ENCODE results near the gene ENTPD6.
A peak's percentile ranks its signal among the peaks of the same experiment; 100 is the strongest.
"Not testable (repeated sequence)": the region's sequence is repeated elsewhere in the genome, so short reads cannot be mapped to it uniquely, and the experiment has no call there.

Gene ENTPD6

GRCh38 chr20:25177890-25178321 lies 17.6 kb upstream of the ENTPD6 start:
- H3K36me3 Mint-ChIP-seq, result peaks cover 3% of the 10 kb centered on the region
- H3K9me3 Mint-ChIP-seq (ENCODE audit: low read depth), result no peaks in the 10 kb centered on the region
- H3K27ac Mint-ChIP-seq, result no peak overlapping the region
- no peaks in the 10 kb centered on the region for H3K27me3 Mint-ChIP-seq
- no peak overlapping the region for H3K4me3 Mint-ChIP-seq
- peaks cover 2% of the 10 kb centered on the region for H3K4me1 Mint-ChIP-seq (ENCODE audit: low read depth)

- Mint-ChIP-seq H3K4me3 (no peak overlapping the region), H3K36me3 (peaks cover 6% of the 10 kb centered on the region), H3K9me3 (ENCODE audit: low read depth) (no peaks in the 10 kb centered on the region), H3K27ac (no peak overlapping the region), H3K27me3 (no peaks in the 10 kb centered on the region), H3K4me1 (ENCODE audit: low read depth) (peaks cover 2% of the 10 kb centered on the region)
Observed at GRCh38 chr20:25178563-25179438, 16.7 kb upstream of the ENTPD6 start.

GRCh38 chr20:25179439-25180089 lies 15.9 kb upstream of the ENTPD6 start:
- H3K4me3 Mint-ChIP-seq, result no peak overlapping the region
- peaks cover 7% of the 10 kb centered on the region for H3K36me3 Mint-ChIP-seq
- H3K27me3 Mint-ChIP-seq, result no peaks in the 10 kb centered on the region
- no peaks in the 10 kb centered on the region for H3K9me3 Mint-ChIP-seq (ENCODE audit: low read depth)
- H3K27ac Mint-ChIP-seq, result no peak overlapping the region
- peaks cover 2% of the 10 kb centered on the region for H3K4me1 Mint-ChIP-seq (ENCODE audit: low read depth)

- H3K4me1 Mint-ChIP-seq (ENCODE audit: low read depth); H3K27ac Mint-ChIP-seq; H3K36me3 Mint-ChIP-seq; H3K4me3 Mint-ChIP-seq; H3K9me3 Mint-ChIP-seq (ENCODE audit: low read depth): not testable (repeated sequence)
- peaks cover 13% of the 10 kb centered on the region for H3K27me3 Mint-ChIP-seq
Observed at GRCh38 chr20:25184391-25184790, 11.1 kb upstream of the ENTPD6 start.

GRCh38 chr20:25187220-25187619 lies 8.3 kb upstream of the ENTPD6 start:
- no peak overlapping the region for H3K4me3 Mint-ChIP-seq
- H3K4me1 Mint-ChIP-seq (ENCODE audit: low read depth), result no peaks in the 10 kb centered on the region
- no peaks in the 10 kb centered on the region for H3K9me3 Mint-ChIP-seq (ENCODE audit: low read depth)
- peaks cover 13% of the 10 kb centered on the region for H3K27me3 Mint-ChIP-seq
- no peak overlapping the region for H3K27ac Mint-ChIP-seq
- peaks cover 7% of the 10 kb centered on the region for H3K36me3 Mint-ChIP-seq

- H3K27ac Mint-ChIP-seq, result no peak overlapping the region
- H3K27me3 Mint-ChIP-seq, result peaks cover 13% of the 10 kb centered on the region
- H3K4me3 Mint-ChIP-seq, result no peak overlapping the region
- H3K9me3 Mint-ChIP-seq (ENCODE audit: low read depth), result no peaks in the 10 kb centered on the region
- peaks cover 4% of the 10 kb centered on the region for H3K36me3 Mint-ChIP-seq
- H3K4me1 Mint-ChIP-seq (ENCODE audit: low read depth), result no peaks in the 10 kb centered on the region
Observed at GRCh38 chr20:25187635-25188034, 7.9 kb upstream of the ENTPD6 start.

DNA sequence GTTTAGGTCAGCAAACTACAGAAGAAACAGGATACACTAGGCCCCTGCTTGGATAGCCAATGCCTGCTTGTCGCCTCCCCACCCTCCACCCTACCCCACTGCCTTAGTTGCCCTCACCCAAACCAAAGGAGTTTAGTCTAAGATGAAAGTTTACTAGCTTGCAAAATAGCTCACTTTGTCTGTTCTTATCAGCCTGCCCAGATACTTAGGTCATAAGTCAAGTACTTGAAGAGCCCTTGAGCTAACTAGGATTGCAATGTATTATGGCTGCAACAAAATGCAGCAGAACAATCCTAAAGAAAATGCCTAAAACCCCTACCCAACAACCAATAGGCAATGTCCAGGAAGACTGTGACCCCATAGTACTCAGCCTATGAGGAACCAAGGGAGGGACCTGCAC lies 7.3 kb upstream of the ENTPD6 start:
- Mint-ChIP-seq H3K27me3 (peaks cover 13% of the 10 kb centered on the region), H3K4me3 (no peak overlapping the region), H3K4me1 (ENCODE audit: low read depth) (no peaks in the 10 kb centered on the region), H3K27ac (no peak overlapping the region), H3K9me3 (ENCODE audit: low read depth) (no peaks in the 10 kb centered on the region), H3K36me3 (peaks cover 4% of the 10 kb centered on the region)

DNA sequence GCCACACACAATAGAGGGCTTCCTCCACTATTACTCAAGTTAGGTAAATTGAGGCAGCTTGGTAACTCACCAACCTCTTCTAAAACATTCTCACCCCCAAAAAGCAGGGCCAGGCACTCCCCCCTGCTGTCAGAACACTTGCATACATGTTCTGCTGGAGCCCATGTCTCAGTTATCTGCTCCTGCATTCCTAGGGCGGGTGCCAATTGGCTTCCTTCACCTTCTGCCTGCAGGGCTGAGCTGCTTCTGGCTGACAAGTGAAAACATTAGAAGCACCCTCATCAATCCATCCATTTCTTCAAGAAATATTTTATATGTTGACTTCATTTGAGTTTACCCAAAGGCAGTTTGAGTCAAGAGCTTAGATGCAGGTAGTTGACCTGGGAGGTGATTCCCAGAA lies 4.5 kb upstream of the ENTPD6 start:
- Mint-ChIP-seq H3K27ac (no peak overlapping the region), H3K27me3 (peaks cover 10% of the 10 kb centered on the region), H3K4me3 (no peak overlapping the region), H3K9me3 (ENCODE audit: low read depth) (no peaks in the 10 kb centered on the region), H3K4me1 (ENCODE audit: low read depth) (peaks cover 9% of the 10 kb centered on the region), H3K36me3 (no peaks in the 10 kb centered on the region)

DNA sequence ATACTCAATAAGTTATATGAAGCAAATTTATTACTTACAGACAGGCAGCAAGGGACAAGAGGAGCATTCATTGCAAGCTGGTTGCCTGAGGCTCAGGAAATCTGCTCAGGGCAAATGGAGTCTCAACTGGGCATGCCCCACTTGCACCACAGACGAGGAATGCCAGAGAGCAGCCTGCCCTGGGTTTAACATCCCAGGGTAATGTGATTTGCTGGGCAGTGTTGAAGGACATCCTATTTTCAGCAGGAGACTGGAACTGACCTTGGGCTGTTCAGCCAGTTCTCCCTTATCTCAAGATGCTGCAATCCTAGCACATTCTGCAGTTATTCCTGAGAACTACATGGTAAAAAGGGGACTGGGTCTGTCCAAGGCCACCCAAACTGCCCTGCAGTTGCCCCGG lies 3.8 kb upstream of the ENTPD6 start:
- H3K36me3 Mint-ChIP-seq, result no peaks in the 10 kb centered on the region
- H3K4me3 Mint-ChIP-seq, result no peak overlapping the region
- H3K27me3 Mint-ChIP-seq, result peaks cover 10% of the 10 kb centered on the region
- peaks cover 16% of the 10 kb centered on the region for H3K4me1 Mint-ChIP-seq (ENCODE audit: low read depth)
- H3K9me3 Mint-ChIP-seq (ENCODE audit: low read depth), result no peaks in the 10 kb centered on the region
- H3K27ac Mint-ChIP-seq, result no peak overlapping the region

DNA sequence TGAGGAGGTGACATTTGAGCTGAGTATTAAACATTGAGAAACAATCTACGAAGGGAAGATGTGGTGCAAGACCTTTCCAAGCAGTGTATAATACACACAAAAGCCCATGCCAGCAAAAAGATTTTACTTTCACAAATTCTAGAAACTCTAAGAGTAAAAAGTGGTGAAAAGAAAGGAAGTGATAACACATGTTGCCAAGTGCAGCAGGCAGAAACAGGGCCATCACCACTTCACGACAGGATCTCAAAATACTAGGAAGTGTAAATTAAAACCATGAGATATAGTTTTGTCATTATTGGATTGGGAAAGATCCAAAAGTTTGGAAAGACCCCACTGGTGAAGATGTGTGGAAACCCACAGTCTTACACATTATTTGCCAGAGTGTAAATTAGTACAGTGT lies 1.7 kb upstream of the ENTPD6 start:
- peak overlapping the region; percentile 61 for H3K4me3 Mint-ChIP-seq
- H3K36me3 Mint-ChIP-seq, result no peaks in the 10 kb centered on the region
- H3K4me1 Mint-ChIP-seq (ENCODE audit: low read depth), result peaks cover 36% of the 10 kb centered on the region
- peaks cover 3% of the 10 kb centered on the region for H3K27me3 Mint-ChIP-seq
- H3K9me3 Mint-ChIP-seq (ENCODE audit: low read depth), result no peaks in the 10 kb centered on the region
- H3K27ac Mint-ChIP-seq, result no peak overlapping the region

GRCh38 chr20:25194333-25194972 lies 1.1 kb upstream of the ENTPD6 start:
- Mint-ChIP-seq H3K36me3 (no peaks in the 10 kb centered on the region), H3K9me3 (ENCODE audit: low read depth) (no peaks in the 10 kb centered on the region), H3K4me1 (ENCODE audit: low read depth) (peaks cover 42% of the 10 kb centered on the region), H3K27ac (peak overlapping the region; percentile 87), H3K4me3 (peak overlapping the region; percentile 93), H3K27me3 (no peaks in the 10 kb centered on the region)

DNA sequence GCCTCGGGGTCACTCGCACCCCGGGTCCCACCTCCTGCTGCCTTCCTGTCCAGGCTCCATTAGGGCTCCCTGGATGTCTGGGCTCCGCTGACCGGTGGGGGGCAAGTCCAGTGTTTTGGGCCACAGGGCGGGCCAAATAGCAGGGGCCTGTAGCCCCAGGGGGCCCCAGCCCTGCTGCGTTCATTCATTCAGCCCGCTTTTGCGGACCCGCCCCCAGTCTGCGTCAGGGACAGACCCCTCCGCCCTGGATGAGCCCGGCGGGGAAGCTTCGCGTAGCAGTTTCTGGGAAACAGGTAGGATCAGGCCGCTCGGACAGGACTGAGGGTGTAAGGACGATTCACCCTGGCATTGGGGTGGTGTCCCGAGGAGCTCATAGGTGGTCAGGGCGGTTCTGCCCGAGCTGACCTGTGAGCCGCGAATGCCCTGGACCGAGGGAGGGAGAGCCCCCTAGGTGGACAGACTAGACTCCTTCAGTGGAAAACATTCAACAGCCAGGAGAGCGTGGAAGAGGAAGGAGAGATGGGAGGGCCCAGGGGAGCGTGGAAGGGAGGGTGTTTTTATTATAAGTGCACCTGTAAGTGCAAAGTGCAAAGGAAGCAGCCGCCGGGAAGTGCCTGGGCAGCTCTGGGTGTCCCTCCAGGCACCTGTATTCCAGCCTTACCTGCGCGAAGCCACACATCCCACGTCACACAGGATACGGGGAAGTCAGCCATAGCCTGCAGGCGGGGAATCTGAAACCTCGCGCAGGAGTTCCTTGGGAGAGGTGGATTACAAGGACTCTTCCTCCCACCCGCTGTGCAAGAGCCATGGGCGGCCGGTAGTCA lies 662 bp downstream of the ENTPD6 start:
- Mint-ChIP-seq H3K4me3 (peak overlapping the region; percentile 93), H3K4me1 (ENCODE audit: low read depth) (peaks cover 59% of the 10 kb centered on the region), H3K9me3 (ENCODE audit: low read depth) (no peaks in the 10 kb centered on the region), H3K27me3 (no peaks in the 10 kb centered on the region), H3K36me3 (peaks cover 3% of the 10 kb centered on the region), H3K27ac (peak overlapping the region; percentile 75)

GRCh38 chr20:25196786-25197120 lies 1.2 kb downstream of the ENTPD6 start:
- Mint-ChIP-seq H3K27me3 (no peaks in the 10 kb centered on the region), H3K4me1 (ENCODE audit: low read depth) (peaks cover 62% of the 10 kb centered on the region), H3K9me3 (ENCODE audit: low read depth) (no peaks in the 10 kb centered on the region), H3K4me3 (peak overlapping the region; percentile 93), H3K36me3 (peaks cover 3% of the 10 kb centered on the region), H3K27ac (peak overlapping the region; percentile 75)

- H3K4me3 Mint-ChIP-seq, result peak overlapping the region; percentile 93
- H3K27ac Mint-ChIP-seq, result peak overlapping the region; percentile 75
- H3K27me3 Mint-ChIP-seq, result no peaks in the 10 kb centered on the region
- no peaks in the 10 kb centered on the region for H3K9me3 Mint-ChIP-seq (ENCODE audit: low read depth)
- peaks cover 3% of the 10 kb centered on the region for H3K36me3 Mint-ChIP-seq
- H3K4me1 Mint-ChIP-seq (ENCODE audit: low read depth), result peaks cover 65% of the 10 kb centered on the region
Observed at GRCh38 chr20:25197183-25197869, 1.8 kb downstream of the ENTPD6 start.

Data from activated naive CD8-positive, alpha-beta T cell (primary cell).